ENCODE results near the gene FOXJ3.
"Not testable (repeated sequence)": the region's sequence is repeated elsewhere in the genome, so short reads cannot be mapped to it uniquely, and the experiment has no call there.

The FOXJ3 gene

GRCh38 chr1:42251042-42251441 lies 84.0 kb downstream of the FOXJ3 start:
- no peak for DNase-seq (ENCODE audit: low spot score)

- DNase-seq (ENCODE audit: low spot score), result no peak
These were observed 84.9 kb downstream of the FOXJ3 start for GRCh38 chr1:42250164-42250563.

GRCh38 chr1:42240966-42241755 lies 93.9 kb downstream of the FOXJ3 start:
- no peak for DNase-seq (ENCODE audit: low spot score)

- no peak for DNase-seq (ENCODE audit: low spot score)
These were observed 95.5 kb downstream of the FOXJ3 start for GRCh38 chr1:42239555-42239954.

GRCh38 chr1:42239041-42239440 lies 96.0 kb downstream of the FOXJ3 start:
- no peak for DNase-seq (ENCODE audit: low spot score)

GRCh38 chr1:42231253-42231652 lies 103.8 kb downstream of the FOXJ3 start:
- DNase-seq (ENCODE audit: low spot score), result no peak

GRCh38 chr1:42228938-42229337 lies 106.1 kb downstream of the FOXJ3 start:
- DNase-seq (ENCODE audit: low spot score), result no peak

GRCh38 chr1:42223036-42223435 lies 112.0 kb downstream of the FOXJ3 start:
- no peak for DNase-seq (ENCODE audit: low spot score)

GRCh38 chr1:42221952-42222606 lies 113.0 kb downstream of the FOXJ3 start:
- no peak for DNase-seq (ENCODE audit: low spot score)

- no peak for DNase-seq (ENCODE audit: low spot score)
These were observed 113.6 kb downstream of the FOXJ3 start for GRCh38 chr1:42221456-42221855.

GRCh38 chr1:42219627-42220026 lies 115.4 kb downstream of the FOXJ3 start:
- DNase-seq (ENCODE audit: low spot score), result no peak

GRCh38 chr1:42214447-42214871 lies 120.6 kb downstream of the FOXJ3 start:
- DNase-seq (ENCODE audit: low spot score), result no peak

- DNase-seq (ENCODE audit: low spot score), result peak; percentile 85
These were observed 123.8 kb downstream of the FOXJ3 start for GRCh38 chr1:42211224-42211623.

- no peak for DNase-seq (ENCODE audit: low spot score)
These were observed 124.5 kb downstream of the FOXJ3 start for GRCh38 chr1:42210421-42211133.

GRCh38 chr1:42209526-42210251 lies 125.3 kb downstream of the FOXJ3 start:
- DNase-seq (ENCODE audit: low spot score), result no peak

GRCh38 chr1:42206930-42207329 lies 128.1 kb downstream of the FOXJ3 start:
- not testable (repeated sequence) for DNase-seq (ENCODE audit: low spot score)

- peak; percentile 36 for DNase-seq (ENCODE audit: low spot score)
These were observed 128.9 kb downstream of the FOXJ3 start for GRCh38 chr1:42206164-42206563.

- DNase-seq (ENCODE audit: low spot score), result no peak
These were observed 133.0 kb downstream of the FOXJ3 start for GRCh38 chr1:42201986-42202385.

GRCh38 chr1:42198251-42198650 lies 136.8 kb downstream of the FOXJ3 start:
- no peak for DNase-seq (ENCODE audit: low spot score)

- no peak for DNase-seq (ENCODE audit: low spot score)
These were observed 139.2 kb downstream of the FOXJ3 start for GRCh38 chr1:42195841-42196240.

GRCh38 chr1:42192106-42192505 lies 142.9 kb downstream of the FOXJ3 start:
- no peak for DNase-seq (ENCODE audit: low spot score)

GRCh38 chr1:42191319-42191718 lies 143.7 kb downstream of the FOXJ3 start:
- DNase-seq (ENCODE audit: low spot score), result no peak
